GM20000 (cell line): ENCODE data around the gene CNTN2.

Experiments
- DNase-seq: peaks from one replicate; pipeline ENCODE4 v3.0.0; 2012; ENCODE audit warnings: low spot score
- CTCF ChIP-seq: IDR thresholded peaks from 2 replicates; pipeline ENCODE4 v1.5.1; 2012; ENCODE audit warnings: mild to moderate bottlenecking, control low read depth; ENCODE audit errors: extremely low read depth, missing control alignments

Gene CNTN2

GRCh38 chr1:205066141-205066818, 23.3 kb downstream of the CNTN2 start:
- no peak for TF ChIP-seq CTCF
- DNase-seq = no peak

GRCh38 chr1:205067031-205067430, 24.0 kb downstream of the CNTN2 start:
- DNase-seq = no peak
- no peak for TF ChIP-seq CTCF

GRCh38 chr1:205068001-205068400, 25.0 kb downstream of the CNTN2 start:
- DNase-seq = no peak
- no peak for TF ChIP-seq CTCF

GRCh38 chr1:205068457-205069040, 25.5 kb downstream of the CNTN2 start:
- no peak for TF ChIP-seq CTCF

GRCh38 chr1:205069371-205070125, 26.5 kb downstream of the CNTN2 start:
- TF ChIP-seq CTCF = no peak
- DNase-seq = no peak

More at GRCh38 chr1:205068457-205069040, 25.5 kb downstream of the CNTN2 start:
- no peak for DNase-seq

- DNase-seq = no peak
Measured at GRCh38 chr1:205071028-205071409, 28.0 kb downstream of the CNTN2 start.

More at GRCh38 chr1:205071028-205071409, 28.0 kb downstream of the CNTN2 start:
- no peak for TF ChIP-seq CTCF
